ENCODE data around the gene DYNLL1.

DNA sequence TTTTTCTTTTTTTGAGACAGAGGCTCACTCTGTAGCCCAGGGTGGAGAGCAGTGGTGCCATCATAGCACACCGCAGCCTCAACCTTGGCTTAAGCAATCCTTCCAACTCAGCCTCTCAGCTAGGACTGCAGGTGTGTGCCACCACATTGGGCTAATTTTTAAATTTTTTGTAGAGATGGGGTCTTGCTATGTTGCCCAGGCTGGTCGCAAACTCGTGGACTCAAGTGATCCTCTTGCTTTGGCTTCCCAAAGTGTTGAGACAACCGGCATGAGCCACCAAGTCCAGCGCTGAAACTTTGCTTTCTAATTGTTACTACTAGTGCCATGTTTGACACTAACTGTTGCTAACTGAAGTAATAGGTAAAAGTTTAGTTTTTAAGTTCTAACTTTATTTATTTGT is 46.3 kb downstream of the DYNLL1 start:
- TF ChIP-seq POLR2A (IDR thresholded peaks at IDR 0.05) = no peak
- TF ChIP-seq, protein P1, sequence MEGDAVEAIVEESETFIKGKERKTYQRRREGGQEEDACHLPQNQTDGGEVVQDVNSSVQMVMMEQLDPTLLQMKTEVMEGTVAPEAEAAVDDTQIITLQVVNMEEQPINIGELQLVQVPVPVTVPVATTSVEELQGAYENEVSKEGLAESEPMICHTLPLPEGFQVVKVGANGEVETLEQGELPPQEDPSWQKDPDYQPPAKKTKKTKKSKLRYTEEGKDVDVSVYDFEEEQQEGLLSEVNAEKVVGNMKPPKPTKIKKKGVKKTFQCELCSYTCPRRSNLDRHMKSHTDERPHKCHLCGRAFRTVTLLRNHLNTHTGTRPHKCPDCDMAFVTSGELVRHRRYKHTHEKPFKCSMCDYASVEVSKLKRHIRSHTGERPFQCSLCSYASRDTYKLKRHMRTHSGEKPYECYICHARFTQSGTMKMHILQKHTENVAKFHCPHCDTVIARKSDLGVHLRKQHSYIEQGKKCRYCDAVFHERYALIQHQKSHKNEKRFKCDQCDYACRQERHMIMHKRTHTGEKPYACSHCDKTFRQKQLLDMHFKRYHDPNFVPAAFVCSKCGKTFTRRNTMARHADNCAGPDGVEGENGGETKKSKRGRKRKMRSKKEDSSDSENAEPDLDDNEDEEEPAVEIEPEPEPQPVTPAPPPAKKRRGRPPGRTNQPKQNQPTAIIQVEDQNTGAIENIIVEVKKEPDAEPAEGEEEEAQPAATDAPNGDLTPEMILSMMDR (IDR thresholded peaks at IDR 0.05) = no peak
- no peak for TF ChIP-seq POLR2AphosphoS5 (IDR thresholded peaks at IDR 0.05)
